ENCODE results near the gene APP.

Gene APP

GRCh38 chr21:26177187-26177586 is 6.6 kb upstream of the APP start:
- FAIRE-seq (no peak), DNase-seq (ENCODE audit: insufficient read length, low spot score) (no peak)
- no peak for TF ChIP-seq CTCF (IDR thresholded peaks at IDR 0.05; ENCODE audit: insufficient read depth, missing control alignments)

GRCh38 chr21:26171258-26172100 is 909 bp upstream of the APP start:
- FAIRE-seq, result no peak
- no peak for DNase-seq (ENCODE audit: insufficient read length, low spot score)
- TF ChIP-seq CTCF (IDR thresholded peaks at IDR 0.05; ENCODE audit: insufficient read depth, missing control alignments), result no peak

- TF ChIP-seq CTCF (IDR thresholded peaks at IDR 0.05; ENCODE audit: insufficient read depth, missing control alignments), result no peak
- FAIRE-seq (no peak), DNase-seq (ENCODE audit: insufficient read length, low spot score) (no peak)
Measured at GRCh38 chr21:26169611-26170470, 729 bp downstream of the APP start.

- no peak for FAIRE-seq
- no peak for DNase-seq (ENCODE audit: insufficient read length, low spot score)
- no peak for TF ChIP-seq CTCF (IDR thresholded peaks at IDR 0.05; ENCODE audit: insufficient read depth, missing control alignments)
Measured at GRCh38 chr21:26169061-26169610, 1.4 kb downstream of the APP start.

- DNase-seq (ENCODE audit: insufficient read length, low spot score), result no peak
- no peak for TF ChIP-seq CTCF (IDR thresholded peaks at IDR 0.05; ENCODE audit: insufficient read depth, missing control alignments)
- FAIRE-seq, result no peak
Measured at GRCh38 chr21:26168371-26168770, 2.2 kb downstream of the APP start.

GRCh38 chr21:26167593-26167992 is 3.0 kb downstream of the APP start:
- no peak for TF ChIP-seq CTCF (IDR thresholded peaks at IDR 0.05; ENCODE audit: insufficient read depth, missing control alignments)
- DNase-seq (ENCODE audit: insufficient read length, low spot score), result no peak
- no peak for FAIRE-seq

Data from D721Med (cell line).